HepG2 (cell line): ENCODE measurements around the gene ABTB2. TPM values are rescaled to one million over a fixed set of nuclear protein-coding genes. Genes with fewer than 3 reads are reported as not detected.
A peak's percentile ranks its signal among the peaks of the same experiment; 100 is the strongest.

Experiments
- BHLHE40 ChIP-seq: IDR thresholded peaks from 2 replicates; pipeline ENCODE4 v1.6.1; 2011; ENCODE audit warnings: low read length, improper control_type of control experiment
- CSRNP2 ChIP-seq: sonication (generic); formaldehyde crosslinking; conservative IDR thresholded peaks from 2 replicates; pipeline ENCODE4 v1.8.0; 2022; ENCODE audit warnings: low read depth, missing genetic modification reagents
- DNMT3B ChIP-seq: conservative IDR thresholded peaks from 2 replicates; pipeline ENCODE4 v1.6.1; 2016; ENCODE audit warnings: missing biosample characterization, control low read depth
- ETS1 ChIP-seq: sonication (generic); formaldehyde crosslinking; IDR thresholded peaks from 2 replicates; pipeline ENCODE4 v1.4.0; 2020; ENCODE audit warnings: missing genetic modification reagents
- HNRNPH1 ChIP-seq: fragments of 200-400 bp; formaldehyde crosslinking; optimal IDR thresholded peaks from 2 replicates; pipeline ENCODE3; 2017; ENCODE audit warnings: mild to moderate bottlenecking, low read depth, low read length
- IRX3 ChIP-seq: sonication (generic); formaldehyde crosslinking; IDR thresholded peaks from 2 replicates; pipeline ENCODE4 v1.8.1; 2023; ENCODE audit warnings: mild to moderate bottlenecking, low read depth, missing genetic modification reagents, borderline replicate concordance
- NFKBIZ ChIP-seq: IDR thresholded peaks from 2 replicates; pipeline ENCODE4 v1.6.1; 2018; ENCODE audit warnings: missing genetic modification reagents, missing compliant biosample characterization
- PREB ChIP-seq: sonication (generic); formaldehyde crosslinking; IDR thresholded peaks from 2 replicates; pipeline ENCODE4 v1.4.0; 2020; ENCODE audit warnings: missing genetic modification reagents
- RFX1 ChIP-seq: fragments of 450-650 bp; IDR thresholded peaks from 2 replicates; pipeline ENCODE4 v1.6.1; 2017
- SATB2 ChIP-seq: sonication (generic); formaldehyde crosslinking; IDR thresholded peaks from 2 replicates; pipeline ENCODE4 v1.5.0; 2020; ENCODE audit warnings: missing genetic modification reagents
- SIN3B ChIP-seq: fragments of 150-350 bp; IDR thresholded peaks from 2 replicates; pipeline ENCODE4 v1.6.1; 2014; ENCODE audit warnings: low read length
- SMARCE1 ChIP-seq: fragments of 450-650 bp; IDR thresholded peaks from 2 replicates; pipeline ENCODE4 v1.6.1; 2017; ENCODE audit warnings: borderline replicate concordance
- SP5 ChIP-seq: IDR thresholded peaks from 2 replicates; pipeline ENCODE4 v1.6.1; 2016; ENCODE audit warnings: low read depth, borderline replicate concordance
- THRA ChIP-seq: sonication (generic); formaldehyde crosslinking; IDR thresholded peaks from 2 replicates; pipeline ENCODE4 v1.4.0; 2020; ENCODE audit warnings: missing genetic modification reagents, borderline replicate concordance
- UBTF ChIP-seq: sonication (generic); formaldehyde crosslinking; IDR thresholded peaks from 2 replicates; pipeline ENCODE4 v1.4.0; 2020; ENCODE audit warnings: mild to moderate bottlenecking, missing genetic modification reagents
- ZBTB34 ChIP-seq: sonication (generic); formaldehyde crosslinking; IDR thresholded peaks from 2 replicates; pipeline ENCODE4 v1.8.0; 2022; ENCODE audit warnings: mild to moderate bottlenecking, missing genetic modification reagents
- ZC3H13 ChIP-seq: sonication (generic); formaldehyde crosslinking; IDR thresholded peaks from 2 replicates; pipeline ENCODE4 v1.8.1; 2023; ENCODE audit warnings: mild to moderate bottlenecking, missing genetic modification reagents, moderate library complexity
- ZMAT3 ChIP-seq: sonication (generic); formaldehyde crosslinking; conservative IDR thresholded peaks from 2 replicates; pipeline ENCODE4 v1.7.0; 2021; ENCODE audit warnings: missing genetic modification reagents
- ZMYM3 ChIP-seq: sonication (generic); formaldehyde crosslinking; IDR thresholded peaks from 2 replicates; pipeline ENCODE4 v1.5.1; 2020; ENCODE audit warnings: mild to moderate bottlenecking, missing genetic modification reagents
- ZNF20 ChIP-seq: sonication (generic); formaldehyde crosslinking; IDR thresholded peaks from 2 replicates; pipeline ENCODE4 v1.4.0; 2020; ENCODE audit warnings: mild to moderate bottlenecking, moderate library complexity, missing genetic modification reagents
- ZNF24 ChIP-seq: fragments of 450-650 bp; IDR thresholded peaks from 2 replicates; pipeline ENCODE4 v1.6.1; 2017; ENCODE audit warnings: antibody characterized with exemption, mild to moderate bottlenecking
- ZNF747 ChIP-seq: sonication (generic); formaldehyde crosslinking; IDR thresholded peaks from 2 replicates; pipeline ENCODE4 v1.8.1; 2023; ENCODE audit warnings: missing genetic modification reagents, mild to moderate bottlenecking, borderline replicate concordance
- polyA plus RNA-seq, 8 experiments: library from polyadenylated mRNA; depleted of rRNA in 3 of 8; stranded (reverse) in 7 of 8; unstranded in 1 of 8; fragments of >200 nt; fragmentation: Illumina TruSeq in 4 of 8; extraction: Trizol in 4 of 8; gene quantifications; 2 replicates each; pipeline versions ENCODE4 v1.2.1 to v1.2.3, GENCODE V29; 2011 to 2016; ENCODE audit warnings: low read depth in 4 of 8, missing spikeins in 1 of 8, mixed read lengths in 1 of 8; ENCODE audit not compliant: insufficient read depth in 1 of 8
- total RNA-seq, 5 experiments: library from RNA; depleted of rRNA; stranded (reverse); fragments of >200 nt; fragmentation: Illumina TruSeq; extraction: Trizol; gene quantifications; 2 replicates each; pipeline ENCODE4 v1.2.3, GENCODE V29; 2016; ENCODE audit warnings: low read depth in 1 of 5

ABTB2 gene
- total and polyA plus RNA-seq, 2 of the 13 experiments (the other 11 are each of a cell fraction or from before 2014, with no cell fraction given), result 5.1 to 15.4 TPM

- TF ChIP-seq BHLHE40 (peak; percentile 92), SIN3B (no peak; the same call in 1 of the 2 replicates), ZNF24 (no peak), RFX1 (no peak), DNMT3B (CRISPR knock-in tag) (no peak), THRA (CRISPR knock-in tag) (no peak), ZMYM3 (CRISPR knock-in tag) (no peak), ZNF747 (CRISPR knock-in tag) (0 out of 2 replicates have a peak, but pooled peaks have one; percentile 55), ZBTB34 (CRISPR knock-in tag) (no peak), ZMAT3 (CRISPR knock-in tag) (no peak), SP5 (CRISPR knock-in tag) (no peak), HNRNPH1 (no peak), ETS1 (no peak), SATB2 (CRISPR knock-in tag) (no peak), CSRNP2 (no peak), SMARCE1 (no peak), ZNF20 (CRISPR knock-in tag) (no peak), NFKBIZ (CRISPR knock-in tag) (no peak), PREB (CRISPR knock-in tag) (no peak), UBTF (CRISPR knock-in tag) (peak; percentile 73), IRX3 (CRISPR knock-in tag) (no peak), ZC3H13 (no peak)
Observed at GRCh38 chr11:34358728-34359547, 1.1 kb upstream of the ABTB2 start (continued).
